Liver (tissue), 9 donors: ENCODE data around the gene GAD1. TPM values are rescaled to one million over a fixed set of nuclear protein-coding genes. Genes with fewer than 3 reads are reported as not detected.

Experiments
- DNase-seq: peaks from one replicate; pipeline ENCODE4 v3.0.0-alpha.2; 2017; ENCODE audit warnings: low spot score
- H3K27ac ChIP-seq, 2 donors: one replicate each; pipeline ENCODE4 v1.7.0; 2013; ENCODE audit warnings: inconsistent platforms in 2 of 2, low read length in 2 of 2, control low read depth in 1 of 2, low read depth in 1 of 2, mild to moderate bottlenecking in 1 of 2
- H3K27me3 ChIP-seq, 4 donors: one replicate each; pipeline versions ENCODE4 v1.6.1 to v1.7.0; 2013; ENCODE audit warnings: low read length in 3 of 4, inconsistent platforms in 1 of 4, mild to moderate bottlenecking in 1 of 4, moderate library complexity in 1 of 4; ENCODE audit not compliant: control insufficient read depth in 4 of 4, insufficient read depth in 4 of 4
- H3K36me3 ChIP-seq, 4 donors: one replicate each; pipeline versions ENCODE4 v1.6.1 to v1.7.0; 2013; ENCODE audit warnings: low read length in 3 of 4, mild to moderate bottlenecking in 3 of 4, low read depth in 1 of 4, moderate library complexity in 1 of 4; ENCODE audit not compliant: control insufficient read depth in 4 of 4, insufficient read depth in 3 of 4
- H3K4me1 ChIP-seq, 4 donors: one replicate each; pipeline versions ENCODE4 v1.6.1 to v1.7.0; 2013; ENCODE audit warnings: low read length in 3 of 4, mild to moderate bottlenecking in 3 of 4, moderate library complexity in 1 of 4; ENCODE audit not compliant: control insufficient read depth in 4 of 4, insufficient read depth in 4 of 4
- H3K4me3 ChIP-seq, 3 donors: one replicate each; pipeline versions ENCODE4 v1.6.1 to v1.7.0; 2013; ENCODE audit warnings: low read length in 3 of 3, control low read depth in 1 of 3, low read depth in 1 of 3, mild to moderate bottlenecking in 1 of 3
- H3K9ac ChIP-seq, 2 donors: one replicate each; pipeline ENCODE4 v1.7.0; 2013; ENCODE audit warnings: low read length in 2 of 2, mild to moderate bottlenecking in 2 of 2, moderate library complexity in 2 of 2, control low read depth in 1 of 2, low read depth in 1 of 2
- H3K9me3 ChIP-seq, 4 donors: one replicate each; pipeline versions ENCODE4 v1.6.1 to v1.7.0; 2013; ENCODE audit warnings: low read length in 3 of 4; ENCODE audit not compliant: control insufficient read depth in 4 of 4
- ATF3 ChIP-seq: IDR thresholded peaks from 2 replicates; pipeline ENCODE4 v1.6.1; 2016; ENCODE audit warnings: antibody characterized with exemption
- EGR1 ChIP-seq, 2 donors: IDR thresholded peaks; 2 replicates each; pipeline ENCODE4 v1.6.1; 2016 to 2018; ENCODE audit warnings: antibody characterized with exemption in 2 of 2, low read depth in 2 of 2
- FOXA1 ChIP-seq: IDR thresholded peaks from 2 replicates; pipeline ENCODE4 v1.6.1; 2016; ENCODE audit warnings: antibody characterized with exemption
- FOXA2 ChIP-seq: IDR thresholded peaks from 2 replicates; pipeline ENCODE4 v1.6.1; 2016; ENCODE audit warnings: antibody characterized with exemption
- GABPA ChIP-seq, 2 donors: IDR thresholded peaks in 1 of 2; conservative IDR thresholded peaks in 1 of 2; 2 replicates each; pipeline ENCODE4 v1.6.1; 2016; ENCODE audit warnings: antibody characterized with exemption in 2 of 2, mild to moderate bottlenecking in 1 of 2, moderate library complexity in 1 of 2
- HNF4A ChIP-seq, 2 donors: conservative IDR thresholded peaks; 2 replicates each; pipeline ENCODE4 v1.6.1; 2016; ENCODE audit warnings: antibody characterized with exemption in 2 of 2, mild to moderate bottlenecking in 2 of 2
- HNF4G ChIP-seq: IDR thresholded peaks from 2 replicates; pipeline ENCODE4 v1.6.1; 2016; ENCODE audit warnings: antibody characterized with exemption
- JUND ChIP-seq, 2 donors: IDR thresholded peaks; 2 replicates each; pipeline ENCODE4 v1.6.1; 2016; ENCODE audit warnings: antibody characterized with exemption in 2 of 2
- MAX ChIP-seq: IDR thresholded peaks from 2 replicates; pipeline ENCODE4 v1.6.1; 2016; ENCODE audit warnings: antibody characterized with exemption
- NR2F2 ChIP-seq: IDR thresholded peaks from 2 replicates; pipeline ENCODE4 v1.6.1; 2016; ENCODE audit warnings: antibody characterized with exemption
- RAD21 ChIP-seq, 2 donors: IDR thresholded peaks; 2 replicates each; pipeline ENCODE4 v1.6.1; 2016; ENCODE audit warnings: antibody characterized with exemption in 2 of 2, mild to moderate bottlenecking in 2 of 2
- REST ChIP-seq: IDR thresholded peaks from 2 replicates; pipeline ENCODE4 v1.6.1; 2016; ENCODE audit warnings: antibody characterized with exemption, mild to moderate bottlenecking
- RXRA ChIP-seq, 2 donors: IDR thresholded peaks; 2 replicates each; pipeline ENCODE4 v1.6.1; 2017 to 2018; ENCODE audit warnings: antibody characterized with exemption in 2 of 2, mild to moderate bottlenecking in 1 of 2
- TAF1 ChIP-seq: conservative IDR thresholded peaks from 2 replicates; pipeline ENCODE4 v1.6.1; 2016; ENCODE audit warnings: antibody characterized with exemption, mild to moderate bottlenecking
- WGBS: extraction: QIAGEN DNeasy Blood & Tissue Kit; methylation state at CpG from one replicate; pipeline ENCODE4 v1.1.7; 2013; 5-methylcytosine and 5-hydroxymethylcytosine counted together
- polyA plus RNA-seq, 2 donors: library from polyadenylated mRNA; stranded (reverse) in 1 of 2; unstranded in 1 of 2; fragments of 200-250 nt in 1 of 2; fragments of >200 nt in 1 of 2; fragmentation: Nextera tagmentation in 1 of 2; extraction: Ambion mirVana in 1 of 2; gene quantifications; one replicate each; pipeline versions ENCODE4 v1.2.1 to v1.2.3, GENCODE V29; 2013 to 2015
- total RNA-seq, 2 donors: library from RNA; depleted of rRNA; stranded (reverse); fragments of >200 nt; gene quantifications; one replicate each; pipeline ENCODE4 v1.2.3, GENCODE V29; 2014
- TF ChIP-seq, protein P1 (sequence below): IDR thresholded peaks from 2 replicates; pipeline ENCODE4 v1.6.1; 2016; ENCODE audit warnings: antibody characterized with exemption
- TF ChIP-seq, protein P2 (sequence below): fragments of 150-350 bp; IDR thresholded peaks from 2 replicates; pipeline ENCODE4 v1.5.1; 2017; ENCODE audit warnings: improper control_type of control experiment, low read depth, low read length; ENCODE audit not compliant: missing input control
- donor health status: healthy.
- donor health status: healthy.
- donor health status: healthy.
- donor health status: healthy.
- donor health status: healthy.

Gene GAD1
- total and polyA plus RNA-seq, 4 donors, result 0.08 to 0.19 TPM; not detected in 2

DNA sequence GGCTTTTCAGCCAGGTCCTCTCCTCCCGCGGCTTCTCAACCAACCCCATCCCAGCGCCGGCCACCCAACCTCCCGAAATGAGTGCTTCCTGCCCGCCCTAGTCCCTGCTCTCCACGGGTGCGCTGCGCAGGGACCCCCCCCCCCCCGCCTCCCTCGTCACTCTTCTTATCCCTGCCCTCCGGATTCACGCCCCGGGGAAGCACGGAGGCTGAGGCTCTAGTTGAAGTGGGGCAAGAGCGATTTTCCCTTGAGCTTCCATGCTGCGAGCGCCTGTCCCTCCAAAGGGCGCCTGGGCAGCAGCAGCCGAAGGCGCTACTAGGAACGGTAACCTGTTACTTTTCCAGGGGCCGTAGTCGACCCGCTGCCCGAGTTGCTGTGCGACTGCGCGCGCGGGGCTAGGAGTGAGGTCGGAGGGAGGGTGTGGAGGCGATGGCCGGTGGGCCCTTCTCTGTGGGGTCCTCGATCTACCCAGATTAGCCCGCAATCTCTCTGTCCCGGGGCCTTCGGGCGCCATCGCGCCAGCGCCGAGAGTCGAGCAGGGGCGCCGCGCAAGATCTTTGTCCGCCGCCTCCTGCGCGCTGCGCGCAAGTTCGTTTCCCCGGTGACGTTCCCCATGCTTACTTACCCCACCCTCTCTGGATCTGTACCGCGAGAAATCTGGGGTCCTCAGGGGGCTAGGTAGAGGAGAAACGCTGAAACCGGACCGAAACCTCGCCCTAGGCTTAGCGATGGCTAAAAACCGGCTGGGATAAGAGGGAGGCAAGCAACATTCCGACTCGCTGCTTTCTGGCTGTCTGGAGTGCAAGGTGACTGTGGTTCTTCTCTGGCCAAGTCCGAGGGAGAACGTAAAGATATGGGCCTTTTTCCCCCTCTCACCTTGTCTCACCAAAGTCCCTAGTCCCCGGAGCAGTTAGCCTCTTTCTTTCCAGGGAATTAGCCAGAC is 677 bp downstream of the GAD1 start:
- Histone ChIP-seq H3K9me3 (no peaks in the 10 kb centered on the region), H3K27me3 (peaks cover 0 to 45% (median 20%) of the 10 kb centered on the region in 4 donors), H3K36me3 (no peaks in the 10 kb centered on the region), H3K4me1 (peaks cover 21 to 64% (median 57%) of the 10 kb centered on the region in 4 donors), H3K4me3 (peak overlapping the region; percentile 9 to 46 (median 42)), H3K27ac (no peak overlapping the region), H3K9ac (no peak overlapping the region)
- no peak for DNase-seq
- TF ChIP-seq, protein P1, sequence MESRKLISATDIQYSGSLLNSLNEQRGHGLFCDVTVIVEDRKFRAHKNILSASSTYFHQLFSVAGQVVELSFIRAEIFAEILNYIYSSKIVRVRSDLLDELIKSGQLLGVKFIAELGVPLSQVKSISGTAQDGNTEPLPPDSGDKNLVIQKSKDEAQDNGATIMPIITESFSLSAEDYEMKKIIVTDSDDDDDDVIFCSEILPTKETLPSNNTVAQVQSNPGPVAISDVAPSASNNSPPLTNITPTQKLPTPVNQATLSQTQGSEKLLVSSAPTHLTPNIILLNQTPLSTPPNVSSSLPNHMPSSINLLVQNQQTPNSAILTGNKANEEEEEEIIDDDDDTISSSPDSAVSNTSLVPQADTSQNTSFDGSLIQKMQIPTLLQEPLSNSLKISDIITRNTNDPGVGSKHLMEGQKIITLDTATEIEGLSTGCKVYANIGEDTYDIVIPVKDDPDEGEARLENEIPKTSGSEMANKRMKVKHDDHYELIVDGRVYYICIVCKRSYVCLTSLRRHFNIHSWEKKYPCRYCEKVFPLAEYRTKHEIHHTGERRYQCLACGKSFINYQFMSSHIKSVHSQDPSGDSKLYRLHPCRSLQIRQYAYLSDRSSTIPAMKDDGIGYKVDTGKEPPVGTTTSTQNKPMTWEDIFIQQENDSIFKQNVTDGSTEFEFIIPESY, result no peak
- TF ChIP-seq, protein P2, sequence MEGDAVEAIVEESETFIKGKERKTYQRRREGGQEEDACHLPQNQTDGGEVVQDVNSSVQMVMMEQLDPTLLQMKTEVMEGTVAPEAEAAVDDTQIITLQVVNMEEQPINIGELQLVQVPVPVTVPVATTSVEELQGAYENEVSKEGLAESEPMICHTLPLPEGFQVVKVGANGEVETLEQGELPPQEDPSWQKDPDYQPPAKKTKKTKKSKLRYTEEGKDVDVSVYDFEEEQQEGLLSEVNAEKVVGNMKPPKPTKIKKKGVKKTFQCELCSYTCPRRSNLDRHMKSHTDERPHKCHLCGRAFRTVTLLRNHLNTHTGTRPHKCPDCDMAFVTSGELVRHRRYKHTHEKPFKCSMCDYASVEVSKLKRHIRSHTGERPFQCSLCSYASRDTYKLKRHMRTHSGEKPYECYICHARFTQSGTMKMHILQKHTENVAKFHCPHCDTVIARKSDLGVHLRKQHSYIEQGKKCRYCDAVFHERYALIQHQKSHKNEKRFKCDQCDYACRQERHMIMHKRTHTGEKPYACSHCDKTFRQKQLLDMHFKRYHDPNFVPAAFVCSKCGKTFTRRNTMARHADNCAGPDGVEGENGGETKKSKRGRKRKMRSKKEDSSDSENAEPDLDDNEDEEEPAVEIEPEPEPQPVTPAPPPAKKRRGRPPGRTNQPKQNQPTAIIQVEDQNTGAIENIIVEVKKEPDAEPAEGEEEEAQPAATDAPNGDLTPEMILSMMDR, result no peak
- no peak for TF ChIP-seq JUND (IDR thresholded peaks at IDR 0.05)
- no peak for TF ChIP-seq REST
- TF ChIP-seq RXRA (IDR thresholded peaks at IDR 0.05), result no peak
- no peak for TF ChIP-seq GABPA (IDR thresholded peaks at IDR 0.05 in 1 of 2, conservative IDR thresholded peaks at IDR 0.05 in 1 of 2)
- TF ChIP-seq HNF4G, result no peak
- no peak for TF ChIP-seq MAX
- no peak for TF ChIP-seq TAF1
- TF ChIP-seq FOXA1, result no peak
- no peak for TF ChIP-seq ATF3
- TF ChIP-seq RAD21 (IDR thresholded peaks at IDR 0.05), result no peak
- TF ChIP-seq NR2F2, result no peak
- TF ChIP-seq EGR1 (IDR thresholded peaks at IDR 0.05; ENCODE audit: low read depth in 2 of 2), result no peak
- no peak for TF ChIP-seq HNF4A (conservative IDR thresholded peaks at IDR 0.05)
- no peak for TF ChIP-seq FOXA2
- 2% methylated on average over 69 of the region's 69 CpGs for WGBS
